ENCODE measurements around the gene IGSF8.

DNA sequence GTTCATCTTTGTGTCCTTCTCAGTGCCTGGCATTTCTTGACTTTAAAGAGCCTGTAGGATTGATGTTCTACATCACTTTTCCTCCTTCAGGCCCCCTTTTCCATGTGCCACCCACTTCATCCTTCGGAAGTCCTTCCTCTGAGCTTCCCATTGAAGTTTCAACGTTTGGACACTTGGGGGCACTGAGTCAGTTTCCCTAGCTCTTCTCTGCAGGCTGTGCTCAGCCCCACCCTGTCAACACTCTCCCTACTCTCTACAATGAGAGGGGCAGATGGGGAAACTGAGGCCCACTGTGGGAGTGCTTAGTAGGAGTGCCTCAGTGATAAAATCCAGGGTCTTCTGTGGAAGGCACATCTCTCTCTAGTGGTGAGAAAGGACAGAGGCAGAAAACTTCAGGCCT, 40.3 kb downstream of the IGSF8 start:
- TF ChIP-seq CTCF (IDR thresholded peaks at IDR 0.05) (peak in 1 of 6 experiments; percentile 9), POLR2A (IDR thresholded peaks at IDR 0.05) (no peak)
